ENCODE results near the gene CRY2.

Gene CRY2

GRCh38 chr11:45918331-45918941 is 71.2 kb downstream of the CRY2 start:
- DNase-seq (ENCODE audit: low spot score): peak; percentile 94

GRCh38 chr11:45918962-45919675 is 71.8 kb downstream of the CRY2 start:
- no peak for DNase-seq (ENCODE audit: low spot score)

- no peak for DNase-seq (ENCODE audit: low spot score)
These were observed 72.7 kb downstream of the CRY2 start for GRCh38 chr11:45919806-45920530.

- no peak for DNase-seq (ENCODE audit: low spot score)
These were observed 73.5 kb downstream of the CRY2 start for GRCh38 chr11:45920531-45921477.

DNA sequence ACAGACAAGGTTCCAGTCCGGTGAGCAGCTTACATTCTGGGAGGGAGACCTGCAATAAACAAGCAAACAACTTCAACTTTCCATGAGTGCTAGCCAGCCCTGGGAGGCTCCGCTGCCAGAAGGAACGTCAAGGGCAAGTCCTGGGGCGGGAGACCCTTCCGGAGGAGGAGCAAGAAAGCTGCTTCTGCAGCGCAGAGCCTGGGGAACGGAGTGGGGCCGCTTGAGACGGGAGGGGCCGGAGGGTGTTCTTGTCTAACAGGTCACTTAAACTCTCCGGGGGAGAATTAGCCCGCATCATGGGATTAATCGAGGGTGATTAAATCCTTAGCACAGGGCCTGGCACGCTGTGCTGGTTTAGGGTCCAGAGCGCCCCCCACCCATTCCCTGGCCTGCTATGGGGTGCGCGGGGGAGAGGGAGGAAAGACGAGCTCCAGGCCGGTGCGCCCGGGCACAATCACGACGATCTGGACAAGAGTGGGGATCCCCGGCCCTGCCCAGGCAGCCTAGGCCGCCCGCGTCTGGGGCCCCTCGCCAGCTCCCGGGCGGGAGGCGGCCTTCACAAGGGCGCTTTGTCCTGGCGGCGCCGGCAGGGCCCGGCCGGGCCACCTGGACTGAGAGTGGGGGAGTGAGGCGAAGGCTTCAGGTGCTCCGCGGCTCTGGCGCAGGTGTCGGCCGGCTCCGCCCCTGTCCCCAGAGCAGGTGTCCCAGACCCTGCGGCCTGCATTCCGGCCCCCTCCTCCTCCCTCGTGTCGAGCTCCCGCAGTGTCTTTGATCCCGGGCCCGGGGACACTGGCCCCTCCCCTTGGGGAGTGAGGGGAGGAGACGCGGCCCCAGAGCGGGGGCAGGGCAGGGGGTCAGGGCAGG is 74.5 kb downstream of the CRY2 start:
- DNase-seq (ENCODE audit: low spot score): no peak

DNA sequence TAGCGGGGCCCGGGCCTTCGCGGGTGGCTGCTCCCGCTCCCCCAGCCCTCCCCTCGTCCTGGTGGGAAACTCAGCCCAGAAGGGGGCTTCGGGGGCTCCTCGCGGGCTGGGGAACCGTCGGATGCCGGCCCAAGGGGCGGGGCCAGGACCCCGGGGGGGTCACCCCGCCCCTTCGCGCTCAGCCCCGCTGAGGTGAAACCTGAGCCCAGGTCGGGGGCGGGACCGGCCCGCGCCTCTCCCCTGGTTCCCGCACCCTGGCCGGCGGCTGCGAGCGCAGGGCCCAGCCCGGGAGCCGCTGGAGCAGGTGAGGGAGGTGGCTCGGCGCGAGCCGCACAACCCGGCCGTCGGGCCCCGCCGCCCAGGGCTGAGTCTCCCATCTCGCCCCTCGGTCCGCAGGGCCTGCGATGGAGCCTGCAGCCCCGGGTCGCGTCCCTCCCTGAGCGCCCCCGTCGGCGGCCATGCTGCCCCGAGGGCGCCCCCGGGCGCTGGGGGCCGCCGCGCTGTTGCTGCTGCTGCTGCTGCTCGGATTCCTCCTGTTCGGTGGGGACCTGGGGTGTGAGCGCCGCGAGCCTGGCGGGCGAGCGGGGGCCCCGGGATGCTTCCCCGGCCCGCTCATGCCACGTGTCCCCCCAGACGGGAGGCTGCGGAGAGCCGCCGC is 75.3 kb downstream of the CRY2 start, which contains the start of gene LARGE2:
Gene LARGE2 (plus strand): TSS at position 232 of the 658 bp plus-strand sequence. CDS start 227 bp downstream, at position 459.
- no peak for DNase-seq (ENCODE audit: low spot score)

DNA sequence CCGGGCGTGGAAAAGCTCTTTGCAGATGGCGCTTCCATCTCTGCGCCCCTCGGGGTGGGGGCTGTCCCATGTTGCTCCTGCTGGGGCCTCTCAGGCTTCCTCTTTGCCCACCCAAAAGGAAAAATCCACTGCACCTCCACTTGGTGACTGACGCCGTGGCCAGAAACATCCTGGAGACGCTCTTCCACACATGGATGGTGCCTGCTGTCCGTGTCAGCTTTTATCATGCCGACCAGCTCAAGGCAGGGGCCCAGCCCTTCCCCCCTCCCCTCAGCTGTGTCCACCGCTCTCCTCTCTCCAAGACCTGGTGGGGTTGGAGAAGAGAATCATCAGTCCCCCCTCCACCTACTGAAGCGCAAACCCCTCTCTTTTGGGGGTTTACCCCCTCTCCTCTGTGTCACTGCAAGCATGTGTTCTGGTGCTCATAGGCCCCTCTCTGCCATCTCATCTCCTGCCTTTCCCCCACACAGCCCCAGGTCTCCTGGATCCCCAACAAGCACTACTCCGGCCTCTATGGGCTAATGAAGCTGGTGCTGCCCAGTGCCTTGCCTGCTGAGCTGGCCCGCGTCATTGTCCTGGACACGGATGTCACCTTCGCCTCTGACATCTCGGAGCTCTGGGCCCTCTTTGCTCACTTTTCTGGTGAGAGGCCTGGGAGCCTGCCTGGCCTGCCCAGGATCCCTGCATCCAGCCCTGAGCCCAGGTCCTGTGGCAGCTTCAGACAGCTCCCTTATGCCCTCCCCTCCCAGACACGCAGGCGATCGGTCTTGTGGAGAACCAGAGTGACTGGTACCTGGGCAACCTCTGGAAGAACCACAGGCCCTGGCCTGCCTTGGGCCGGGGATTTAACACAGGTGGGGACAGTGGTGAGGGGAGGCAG is 77.0 kb downstream of the CRY2 start:
- no peak for DNase-seq (ENCODE audit: low spot score)

DNA sequence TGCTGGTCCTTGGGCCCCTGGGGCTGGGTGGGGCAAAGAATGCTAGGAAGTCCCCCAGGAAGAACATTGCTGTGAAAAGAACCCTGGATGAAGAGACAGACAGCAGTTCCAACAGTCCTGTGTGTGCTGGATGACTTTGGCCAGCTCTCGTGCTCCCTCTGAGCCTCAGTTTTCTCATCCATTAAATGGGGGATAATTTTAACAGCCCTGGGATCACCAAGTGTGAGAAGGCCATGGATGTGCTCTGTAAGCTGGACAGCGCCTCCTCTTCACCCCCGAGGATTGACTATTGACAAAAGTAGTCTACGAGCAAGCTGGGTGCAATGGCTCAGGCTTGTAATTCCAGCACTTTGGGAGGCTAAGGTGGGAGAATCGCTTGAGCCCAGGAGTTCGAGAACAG is 77.7 kb downstream of the CRY2 start:
- no peak for DNase-seq (ENCODE audit: low spot score)

DNA sequence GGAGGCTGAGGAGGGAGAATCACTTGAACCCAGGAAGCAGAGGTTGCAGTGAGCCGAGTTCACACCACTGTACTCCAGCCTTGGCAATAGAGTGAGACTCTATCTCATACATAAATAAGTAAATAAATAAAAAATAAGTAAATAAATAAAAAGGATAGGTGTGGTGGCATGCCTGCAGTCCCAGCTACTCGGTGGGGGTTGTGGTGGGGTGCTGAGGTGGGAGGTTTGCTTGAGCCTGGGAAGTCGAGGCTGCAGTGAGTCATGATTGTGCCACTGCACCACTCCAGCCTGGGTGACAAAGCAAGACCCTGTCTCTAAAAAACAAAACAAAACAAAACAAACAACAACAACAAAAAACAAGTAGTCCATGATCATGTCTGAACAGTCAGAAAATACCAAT is 78.3 kb downstream of the CRY2 start:
- DNase-seq (ENCODE audit: low spot score): no peak

DNA sequence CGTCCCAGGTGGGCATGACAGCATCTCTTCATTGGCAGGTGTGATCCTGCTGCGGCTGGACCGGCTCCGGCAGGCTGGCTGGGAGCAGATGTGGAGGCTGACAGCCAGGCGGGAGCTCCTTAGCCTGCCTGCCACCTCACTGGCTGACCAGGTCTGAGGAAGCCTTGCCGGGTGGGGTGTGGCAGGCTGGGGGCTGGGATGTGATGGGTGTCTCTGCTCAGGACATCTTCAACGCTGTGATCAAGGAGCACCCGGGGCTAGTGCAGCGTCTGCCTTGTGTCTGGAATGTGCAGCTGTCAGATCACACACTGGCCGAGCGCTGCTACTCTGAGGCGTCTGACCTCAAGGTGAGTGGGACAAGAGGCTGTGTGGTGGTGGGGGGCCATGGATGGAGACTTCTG is 78.7 kb downstream of the CRY2 start:
- DNase-seq (ENCODE audit: low spot score): no peak

DNA sequence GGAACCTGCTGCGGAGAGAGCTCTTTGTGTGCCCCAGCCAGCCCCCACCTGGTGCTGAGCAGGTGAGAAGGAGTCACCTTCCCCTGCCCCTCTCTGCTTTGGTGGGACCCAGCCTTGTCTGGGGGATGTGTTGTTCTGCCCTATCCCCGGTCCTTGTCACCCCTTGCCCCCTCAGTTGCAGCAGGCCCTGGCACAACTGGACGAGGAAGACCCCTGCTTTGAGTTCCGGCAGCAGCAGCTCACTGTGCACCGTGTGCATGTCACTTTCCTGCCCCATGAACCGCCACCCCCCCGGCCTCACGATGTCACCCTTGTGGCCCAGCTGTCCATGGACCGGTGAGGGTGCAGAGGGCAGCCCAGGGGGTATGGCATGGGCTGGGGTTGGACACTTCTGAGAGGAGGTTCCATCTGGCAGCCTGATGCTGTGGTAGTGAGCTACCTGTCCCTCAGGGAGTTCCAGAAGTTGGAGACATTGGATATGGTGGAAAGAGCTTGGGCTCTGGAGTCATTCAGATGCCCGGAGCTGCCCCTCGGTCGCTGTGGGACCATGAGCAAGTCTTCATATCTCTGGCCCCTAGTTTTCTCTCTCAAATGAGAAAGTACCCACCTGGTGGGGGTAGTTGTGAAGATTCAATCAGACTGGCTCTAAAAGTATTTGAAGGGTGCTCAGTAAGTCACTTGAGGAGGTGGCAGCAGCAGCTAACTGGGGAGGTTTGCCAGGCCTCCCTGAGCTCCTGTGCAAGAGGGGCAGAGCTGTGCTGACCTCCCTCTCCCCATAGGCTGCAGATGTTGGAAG is 79.5 kb downstream of the CRY2 start:
- no peak for DNase-seq (ENCODE audit: low spot score)

- no peak for DNase-seq (ENCODE audit: low spot score)
These were observed 80.0 kb downstream of the CRY2 start for GRCh38 chr11:45927332-45927683.

GRCh38 chr11:45927684-45928413 is 80.6 kb downstream of the CRY2 start:
- DNase-seq (ENCODE audit: low spot score): no peak

GRCh38 chr11:45928535-45929215 is 81.4 kb downstream of the CRY2 start:
- no peak for DNase-seq (ENCODE audit: low spot score)

DNA sequence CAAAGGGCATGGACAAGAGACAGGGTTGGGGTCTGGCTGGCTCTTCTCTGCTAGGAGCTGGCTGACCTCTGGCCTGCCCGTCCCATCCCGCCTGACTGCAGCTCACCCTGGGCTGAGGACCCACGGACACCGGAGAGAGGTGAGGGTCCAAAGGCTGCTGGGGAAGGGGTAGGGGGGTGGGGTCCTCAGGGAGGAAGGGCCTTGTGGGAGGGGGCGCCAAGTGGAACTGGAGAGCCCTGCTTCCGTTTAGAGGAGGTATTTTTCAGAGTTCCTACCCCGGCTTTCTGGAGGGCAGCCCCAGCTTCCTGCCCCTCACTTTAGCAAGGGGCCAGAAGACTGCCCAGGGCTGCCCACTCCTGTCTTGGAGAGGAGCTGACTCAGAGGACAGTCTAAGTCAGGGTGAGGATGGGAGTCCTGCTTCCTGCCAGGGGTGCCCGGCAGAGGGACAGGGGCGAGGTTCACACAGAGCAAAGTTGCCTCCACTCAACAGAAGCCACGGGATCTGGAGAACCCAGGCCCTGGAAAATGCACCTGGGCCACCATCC is 82.3 kb downstream of the CRY2 start:
- DNase-seq (ENCODE audit: low spot score): no peak

DNA sequence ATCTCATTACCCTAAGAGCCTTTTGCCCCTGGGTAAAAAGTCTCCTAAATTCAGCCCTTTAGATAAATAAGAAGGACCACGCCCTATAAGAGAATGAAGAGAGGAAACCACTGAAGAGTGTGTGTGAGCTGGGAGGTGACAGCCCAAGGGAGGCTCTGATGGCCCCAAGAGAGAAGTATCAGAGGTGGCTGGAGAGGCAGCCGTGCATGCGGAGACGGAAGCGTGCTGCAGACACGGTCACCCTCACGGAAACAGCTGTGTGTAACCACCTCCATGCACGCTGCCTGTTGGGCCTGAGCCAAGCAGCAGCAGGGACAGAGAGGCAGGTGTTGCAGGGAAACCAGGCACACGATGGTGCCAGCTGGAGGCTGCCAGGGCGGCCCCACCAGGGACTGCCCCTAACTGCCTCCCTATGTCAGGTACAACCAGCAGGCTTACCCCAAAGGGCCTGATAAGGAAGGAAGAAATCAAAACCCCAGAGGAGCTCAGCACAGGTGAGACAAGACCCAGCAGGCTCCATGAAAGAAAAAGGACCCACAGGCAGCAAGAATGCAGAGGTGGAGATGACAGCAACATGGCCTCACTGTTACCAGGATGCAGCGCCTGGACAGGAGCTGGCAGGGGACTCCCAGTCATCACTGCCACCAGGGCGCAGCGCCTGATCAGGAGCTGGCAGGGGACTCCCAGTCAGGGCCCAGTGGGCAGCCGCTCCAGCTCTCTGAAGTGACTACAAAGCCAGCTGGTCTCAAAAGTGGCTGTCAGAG is 82.9 kb downstream of the CRY2 start:
- DNase-seq (ENCODE audit: low spot score): no peak
